ENCODE measurements around the gene UBE3C. TPM values are rescaled to one million over a fixed set of nuclear protein-coding genes. Genes with fewer than 3 reads are reported as not detected.

Gene UBE3C
- total and polyA plus RNA-seq, 2 of the 13 experiments (the other 11 are each of a cell fraction or from before 2014, with no cell fraction given), result 27.0 to 48.2 TPM

DNA sequence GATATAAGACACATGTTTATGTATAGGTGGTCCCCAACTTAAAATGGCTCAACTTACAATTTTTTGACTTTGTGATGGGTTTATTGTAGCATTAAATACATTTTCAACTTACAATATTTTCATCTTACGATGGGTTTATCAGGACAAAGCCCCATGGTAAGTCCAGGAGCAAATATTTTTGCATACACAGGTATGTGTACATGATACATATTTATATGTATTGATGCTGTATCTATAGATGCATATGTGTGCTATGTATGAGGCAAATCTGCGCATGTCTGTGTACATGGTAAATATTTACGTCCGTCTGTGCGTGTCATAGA lies 664 bp upstream of the UBE3C start:
- Histone ChIP-seq H2AFZ (ENCODE audit: low read length) (no peak overlapping the region), H3K4me3 (replicated peaks in 1 of 3; ENCODE audit: insufficient read depth in 1 of 3, low read depth in 2 of 3, low read length in 3 of 3) (peak overlapping the region; percentile 68 to 74 (median 70); a peak in 5 of 6 replicates), H3K9me3 (ENCODE audit: low read length) (no peaks in the 10 kb centered on the region), H3K9ac (ENCODE audit: insufficient read depth, low read depth, low read length) (peak overlapping the region; percentile 37), H3K4me2 (ENCODE audit: low read depth, low read length) (peak overlapping the region; percentile 92), H3K4me1 (ENCODE audit: insufficient read depth, low read length) (peaks cover 48% of the 10 kb centered on the region), H3K36me3 (replicated peaks in 1 of 2; ENCODE audit: control insufficient read depth in 1 of 2, insufficient read depth in 2 of 2, low read length in 2 of 2) (peaks cover 3 to 19% of the 10 kb centered on the region in 2 experiments; a peak in 4 of 5 replicates), H4K20me1 (ENCODE audit: insufficient read depth, low read length) (peaks cover 29% of the 10 kb centered on the region), H3K27me3 (ENCODE audit: control insufficient read depth in 1 of 2, insufficient read depth in 2 of 2, low read length in 2 of 2) (no peaks in the 10 kb centered on the region; a peak in 1 of 5 replicates), H3K79me2 (ENCODE audit: insufficient read depth, low read length) (peaks cover 38% of the 10 kb centered on the region), H3K27ac (ENCODE audit: extremely low read length, insufficient read depth, low read length) (peak overlapping the region; percentile 83)
- in situ Hi-C loops (cut with HindIII; ENCODE audit: extremely low pct_ligation_motif_present, low pct_unique_long_range_greater_than_20kb), result loop anchor here (5.0 kb wide), 1 partner anchor 186 kb away; no protein-coding TSS in a partner anchor
- DNase-seq (ENCODE audit: low spot score) (no peak), ATAC-seq (no peak), FAIRE-seq (no peak)
- intact Hi-C loops (cut with micrococcal nuclease; ENCODE audit: unreplicated experiment), result loop anchor here (10.0 kb wide), 2 partner anchors 123 to 153 kb away; partner anchors contain the start of gene MNX1
- ChIA-PET POLR2A (interaction anchor here (1.0 kb wide), 2 partner anchors 13 to 124 kb away, joined by 3 read pairs; no protein-coding TSS in a partner anchor), CTCF (ENCODE audit: low intra/inter-chr PET ratio, low total read pairs) (no interaction called here)
- no TSS peak for BruUV-seq (replicated peaks)
- TF ChIP-seq CREB1 (IDR thresholded peaks at IDR 0.05) (no peak), CREB1 (CRISPR knock-in tag; IDR thresholded peaks at IDR 0.05) (no peak), FOXA1 (IDR thresholded peaks at IDR 0.05) (no peak), FOXA1 (CRISPR knock-in tag; IDR thresholded peaks at IDR 0.05) (peak; percentile 73; the same call in 1 of the 2 replicates), FOXP1 (IDR thresholded peaks at IDR 0.05) (peak; percentile 63; the same call in 1 of the 2 replicates), FOXP1 (CRISPR knock-in tag; IDR thresholded peaks at IDR 0.05) (peak; percentile 85), ZNF329 (CRISPR knock-in tag; IDR thresholded peaks at IDR 0.05; ENCODE audit: low read depth) (no peak), FOXA3 (CRISPR knock-in tag; IDR thresholded peaks at IDR 0.05) (peak; percentile 73)
- 18% methylated on average over 5 of the region's 5 CpGs for WGBS (ENCODE audit: low lambda C conversion rate)

DNA sequence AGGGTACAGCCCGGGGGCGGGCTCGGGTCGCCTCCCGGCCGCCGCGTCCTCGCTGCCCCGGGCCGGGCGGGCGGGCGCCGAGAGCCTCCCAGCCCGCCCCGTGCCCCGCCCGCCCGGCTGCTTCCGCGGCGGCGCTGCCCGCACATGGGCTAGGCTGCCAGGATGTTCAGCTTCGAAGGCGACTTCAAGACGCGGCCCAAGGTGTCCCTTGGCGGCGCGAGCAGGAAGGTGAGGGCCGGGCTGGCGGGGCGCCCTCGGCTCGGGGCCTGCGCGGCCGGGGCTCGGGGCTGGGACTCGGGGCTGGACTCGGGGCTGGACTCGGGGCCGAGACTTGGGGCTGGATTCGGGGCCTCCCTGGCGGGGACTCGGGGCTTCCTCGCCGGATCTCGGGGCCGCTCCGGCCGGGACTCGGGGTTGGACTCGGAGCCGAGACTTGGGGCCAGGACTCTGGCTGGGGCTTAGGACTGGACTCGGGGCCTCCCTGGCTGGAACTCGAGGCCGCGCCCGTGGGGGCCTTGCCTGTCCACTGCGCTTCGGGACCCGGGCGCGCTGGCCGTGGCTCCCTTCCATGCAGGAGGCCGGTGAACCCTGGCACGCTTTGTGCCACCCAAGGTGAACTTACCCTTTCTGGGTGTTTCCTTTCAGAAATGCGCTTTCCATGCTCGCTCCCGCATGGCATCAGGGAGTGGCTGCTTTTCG lies 534 bp downstream of the UBE3C start:
- in situ Hi-C loops (cut with HindIII; ENCODE audit: extremely low pct_ligation_motif_present, low pct_unique_long_range_greater_than_20kb), result loop anchor here (5.0 kb wide), 1 partner anchor 187 kb away; no protein-coding TSS in a partner anchor
- H3K27me3 ChIP-seq (ENCODE audit: control insufficient read depth in 1 of 2, insufficient read depth in 2 of 2, low read length in 2 of 2), result no peaks in the 10 kb centered on the region; a peak in 1 of 5 replicates
- H4K20me1 ChIP-seq (ENCODE audit: insufficient read depth, low read length), result peaks cover 41% of the 10 kb centered on the region
- peaks cover 60% of the 10 kb centered on the region for H3K4me1 ChIP-seq (ENCODE audit: insufficient read depth, low read length)
- peak overlapping the region; percentile 95 for H3K9ac ChIP-seq (ENCODE audit: insufficient read depth, low read depth, low read length)
- peak overlapping the region; percentile 99 for H3K4me2 ChIP-seq (ENCODE audit: low read depth, low read length)
- peak overlapping the region; percentile 79 to 93 (median 88) for H3K4me3 ChIP-seq (replicated peaks in 1 of 3; ENCODE audit: insufficient read depth in 1 of 3, low read depth in 2 of 3, low read length in 3 of 3)
- FAIRE-seq (no peak), DNase-seq (ENCODE audit: low spot score) (no peak), ATAC-seq (peak; percentile 79)
- no peak overlapping the region for H2AFZ ChIP-seq (ENCODE audit: low read length)
- H3K79me2 ChIP-seq (ENCODE audit: insufficient read depth, low read length), result peaks cover 50% of the 10 kb centered on the region
- H3K9me3 ChIP-seq (ENCODE audit: low read length), result no peaks in the 10 kb centered on the region
- BruUV-seq (replicated peaks), result no TSS peak
- ChIA-PET CTCF (ENCODE audit: low intra/inter-chr PET ratio, low total read pairs) (no interaction called here), POLR2A (no interaction called here)
- peak overlapping the region; percentile 89 for H3K27ac ChIP-seq (ENCODE audit: extremely low read length, insufficient read depth, low read length)
- H3K36me3 ChIP-seq (replicated peaks in 1 of 2; ENCODE audit: control insufficient read depth in 1 of 2, insufficient read depth in 2 of 2, low read length in 2 of 2), result peaks cover 5 to 23% of the 10 kb centered on the region in 2 experiments
- intact Hi-C loops (cut with micrococcal nuclease; ENCODE audit: unreplicated experiment), result loop anchor here (10.0 kb wide), 2 partner anchors 124 to 154 kb away; partner anchors contain the start of gene MNX1
- 3% methylated on average over 7 of the region's 74 CpGs for WGBS (ENCODE audit: low lambda C conversion rate)
- TF ChIP-seq MEIS2 (CRISPR knock-in tag; IDR thresholded peaks at IDR 0.05), result no peak
- peak; percentile 40 for TF ChIP-seq MED8 (CRISPR knock-in tag; IDR thresholded peaks at IDR 0.05; ENCODE audit: insufficient replicate concordance)
- 0 out of 2 replicates have a peak, but pooled peaks have one; percentile 8 for TF ChIP-seq ZNF589 (CRISPR knock-in tag; conservative IDR thresholded peaks at IDR 0.05)
- TF ChIP-seq ZNF343 (CRISPR knock-in tag; IDR thresholded peaks at IDR 0.05), result 0 out of 2 replicates have a peak, but pooled peaks have one; percentile 30
- TF ChIP-seq, protein P1, sequence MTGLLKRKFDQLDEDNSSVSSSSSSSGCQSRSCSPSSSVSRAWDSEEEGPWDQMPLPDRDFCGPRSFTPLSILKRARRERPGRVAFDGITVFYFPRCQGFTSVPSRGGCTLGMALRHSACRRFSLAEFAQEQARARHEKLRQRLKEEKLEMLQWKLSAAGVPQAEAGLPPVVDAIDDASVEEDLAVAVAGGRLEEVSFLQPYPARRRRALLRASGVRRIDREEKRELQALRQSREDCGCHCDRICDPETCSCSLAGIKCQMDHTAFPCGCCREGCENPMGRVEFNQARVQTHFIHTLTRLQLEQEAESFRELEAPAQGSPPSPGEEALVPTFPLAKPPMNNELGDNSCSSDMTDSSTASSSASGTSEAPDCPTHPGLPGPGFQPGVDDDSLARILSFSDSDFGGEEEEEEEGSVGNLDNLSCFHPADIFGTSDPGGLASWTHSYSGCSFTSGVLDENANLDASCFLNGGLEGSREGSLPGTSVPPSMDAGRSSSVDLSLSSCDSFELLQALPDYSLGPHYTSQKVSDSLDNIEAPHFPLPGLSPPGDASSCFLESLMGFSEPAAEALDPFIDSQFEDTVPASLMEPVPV (CRISPR knock-in tag; IDR thresholded peaks at IDR 0.05), result peak; percentile 8; the same call in 1 of the 2 replicates
- TF ChIP-seq ZNF776 (CRISPR knock-in tag; IDR thresholded peaks at IDR 0.05), result 0 out of 2 replicates have a peak, but pooled peaks have one; percentile 69
- no peak for TF ChIP-seq ZFYVE20 (CRISPR knock-in tag; IDR thresholded peaks at IDR 0.05; ENCODE audit: borderline replicate concordance, low read depth)
- TF ChIP-seq MED13 (CRISPR knock-in tag; IDR thresholded peaks at IDR 0.05), result 0 out of 2 replicates have a peak, but pooled peaks have one; percentile 9
- 0 out of 2 replicates have a peak, but pooled peaks have one; percentile 12 for TF ChIP-seq ZNF431 (CRISPR knock-in tag; IDR thresholded peaks at IDR 0.05; ENCODE audit: borderline replicate concordance, low read depth)
- no peak for TF ChIP-seq SATB2 (CRISPR knock-in tag; IDR thresholded peaks at IDR 0.05)
- TF ChIP-seq ZNF235 (CRISPR knock-in tag; IDR thresholded peaks at IDR 0.05; ENCODE audit: borderline replicate concordance), result peak; percentile 76; the same call in 1 of the 2 replicates

Measured in HepG2 (cell line).